H9 (cell line): ENCODE measurements around the gene OR5M11. TPM values are rescaled to one million over a fixed set of nuclear protein-coding genes. Genes with fewer than 3 reads are reported as not detected.

ENCODE experiments used
- DNase-seq: peaks from one replicate; pipeline ENCODE4 v3.0.0-alpha.2; 2017
- H2AFZ ChIP-seq: one replicate; pipeline ENCODE4 v1.6.1; 2013; ENCODE audit warnings: mild to moderate bottlenecking, low read length, control low read depth, moderate library complexity
- H2AK5ac ChIP-seq: 2 replicates; pipeline ENCODE4 v1.6.1; 2013; ENCODE audit warnings: low read length, control low read depth, mixed read lengths; ENCODE audit not compliant: insufficient read length
- H2BK120ac ChIP-seq: one replicate; pipeline ENCODE4 v1.6.1; 2013; ENCODE audit warnings: low read depth, mild to moderate bottlenecking, low read length, control low read depth, inconsistent platforms; ENCODE audit not compliant: poor library complexity, severe bottlenecking
- H2BK12ac ChIP-seq: 2 replicates; pipeline ENCODE4 v1.6.1; 2013; ENCODE audit warnings: low read length, control low read depth, mixed read lengths, low read depth; ENCODE audit not compliant: insufficient read length
- H2BK15ac ChIP-seq: 2 replicates; pipeline ENCODE4 v1.6.1; 2013; ENCODE audit warnings: low read depth, low read length, control low read depth
- H2BK20ac ChIP-seq: one replicate; pipeline ENCODE4 v1.6.1; 2013; ENCODE audit warnings: low read depth, mild to moderate bottlenecking, low read length, control low read depth, inconsistent platforms; ENCODE audit not compliant: poor library complexity, severe bottlenecking
- H2BK5ac ChIP-seq: 2 replicates; pipeline ENCODE4 v1.6.1; 2013; ENCODE audit warnings: low read length, control low read depth, mixed read lengths; ENCODE audit not compliant: insufficient read length
- H3K14ac ChIP-seq: 2 replicates; pipeline ENCODE4 v1.6.1; 2013; ENCODE audit warnings: low read length, control low read depth; ENCODE audit not compliant: insufficient read depth
- H3K18ac ChIP-seq: 2 replicates; pipeline ENCODE4 v1.6.1; 2013; ENCODE audit warnings: low read depth, mild to moderate bottlenecking, mixed read lengths, low read length, control low read depth; ENCODE audit not compliant: insufficient read length
- H3K23ac ChIP-seq: 2 replicates; pipeline ENCODE4 v1.6.1; 2013; ENCODE audit warnings: low read length, control low read depth, mixed read lengths, low read depth; ENCODE audit not compliant: insufficient read length
- H3K23me2 ChIP-seq: 2 replicates; pipeline ENCODE4 v1.6.1; 2013; ENCODE audit warnings: low read depth, mild to moderate bottlenecking, mixed read lengths, low read length, control low read depth; ENCODE audit not compliant: insufficient read length, poor library complexity, severe bottlenecking
- H3K27ac ChIP-seq: 2 replicates; pipeline ENCODE4 v1.5.1; 2013; ENCODE audit warnings: low read length, control low read depth, mixed read lengths, low read depth; ENCODE audit not compliant: insufficient read length
- H3K27me3 ChIP-seq: 2 replicates; pipeline ENCODE4 v1.6.1; 2013; ENCODE audit warnings: low read length, control low read depth, inconsistent platforms; ENCODE audit not compliant: insufficient read depth
- H3K4ac ChIP-seq: 2 replicates; pipeline ENCODE4 v1.6.1; 2013; ENCODE audit warnings: low read depth, mild to moderate bottlenecking, control low read depth, inconsistent platforms, low read length, moderate library complexity
- H3K4me1 ChIP-seq: 2 replicates; pipeline ENCODE4 v1.6.1; 2013; ENCODE audit warnings: low read length, control low read depth, inconsistent platforms; ENCODE audit not compliant: insufficient read depth
- H3K4me2 ChIP-seq: 2 replicates; pipeline ENCODE4 v1.6.1; 2013; ENCODE audit warnings: low read length, control low read depth, mixed read lengths; ENCODE audit not compliant: insufficient read length, insufficient read depth
- H3K56ac ChIP-seq: 2 replicates; pipeline ENCODE4 v1.6.1; 2013; ENCODE audit warnings: low read depth, mild to moderate bottlenecking, mixed read lengths, low read length, control low read depth; ENCODE audit not compliant: insufficient read length
- H3K79me1 ChIP-seq: 2 replicates; pipeline ENCODE4 v1.6.1; 2013; ENCODE audit warnings: low read depth, mild to moderate bottlenecking, moderate library complexity, low read length, control low read depth, inconsistent platforms; ENCODE audit not compliant: insufficient read depth, poor library complexity, severe bottlenecking
- H3K79me2 ChIP-seq: 2 replicates; pipeline ENCODE4 v1.6.1; 2013; ENCODE audit warnings: low read length, control low read depth, inconsistent platforms; ENCODE audit not compliant: insufficient read depth
- H3K9ac ChIP-seq: 2 replicates; pipeline ENCODE4 v1.6.1; 2013; ENCODE audit warnings: low read length, control low read depth, mixed read lengths; ENCODE audit not compliant: insufficient read length; ENCODE audit errors: extremely low read depth
- H3K9me3 ChIP-seq: one replicate; pipeline ENCODE4 v1.6.1; 2013; ENCODE audit warnings: low read depth, low read length, inconsistent platforms; ENCODE audit not compliant: control insufficient read depth
- H3T11ph ChIP-seq: one replicate; pipeline ENCODE4 v1.6.1; 2013; ENCODE audit warnings: mild to moderate bottlenecking, low read length, control low read depth, inconsistent platforms
- H4K20me1 ChIP-seq: one replicate; pipeline ENCODE4 v1.6.1; 2013; ENCODE audit not compliant: control insufficient read depth, insufficient read length, insufficient read depth
- H4K5ac ChIP-seq: 2 replicates; pipeline ENCODE4 v1.6.1; 2013; ENCODE audit warnings: low read depth, mild to moderate bottlenecking, mixed read lengths, low read length, control low read depth; ENCODE audit not compliant: insufficient read length
- H4K8ac ChIP-seq: replicated peaks from 2 replicates; pipeline ENCODE4 v1.6.1; 2013; ENCODE audit warnings: low read length, control low read depth, mixed read lengths, low read depth; ENCODE audit not compliant: insufficient read length
- H4K91ac ChIP-seq: 2 replicates; pipeline ENCODE4 v1.6.1; 2013; ENCODE audit warnings: low read depth, mild to moderate bottlenecking, moderate library complexity, mixed read lengths, low read length, control low read depth; ENCODE audit not compliant: insufficient read length
- H3K27ac Mint-ChIP-seq, 3 experiments: 2 replicates in 2 of 3; 3 replicates in 1 of 3; pipeline ENCODE4 v1.8.0; 2020 to 2021; ENCODE audit warnings: mixed read lengths in 3 of 3, mild to moderate bottlenecking in 1 of 3, moderate library complexity in 1 of 3
- H3K27me3 Mint-ChIP-seq: 2 replicates; pipeline ENCODE4 v1.8.0; 2021; ENCODE audit warnings: low read depth, mild to moderate bottlenecking, moderate library complexity, mixed read lengths
- H3K36me3 Mint-ChIP-seq, 3 experiments: 2 replicates in 2 of 3; 3 replicates in 1 of 3; pipeline ENCODE4 v1.8.0; 2020 to 2021; ENCODE audit warnings: low read depth in 3 of 3, mixed read lengths in 3 of 3; ENCODE audit not compliant: insufficient read depth in 1 of 3
- H3K4me1 Mint-ChIP-seq, 2 experiments: 2 replicates each; pipeline ENCODE4 v1.8.0; 2020; ENCODE audit warnings: mixed read lengths in 2 of 2
- H3K4me3 Mint-ChIP-seq, 2 experiments: 2 replicates in 1 of 2; 3 replicates in 1 of 2; pipeline ENCODE4 v1.8.0; 2020 to 2021; ENCODE audit warnings: mild to moderate bottlenecking in 2 of 2, mixed read lengths in 2 of 2, moderate library complexity in 1 of 2
- H3K9me3 Mint-ChIP-seq, 2 experiments: 2 replicates in 1 of 2; 3 replicates in 1 of 2; pipeline ENCODE4 v1.8.0; 2020; ENCODE audit warnings: mild to moderate bottlenecking in 2 of 2, mixed read lengths in 2 of 2, moderate library complexity in 1 of 2
- CTCF ChIP-seq: fragments of 200-600 bp; sonication (generic); conservative IDR thresholded peaks from 3 replicates; pipeline ENCODE4 v1.8.0; 2021; ENCODE audit warnings: antibody characterized with exemption, mild to moderate bottlenecking
- whole genome bisulfite sequencing: extraction: QIAGEN DNeasy Blood & Tissue Kit; methylation state at CpG from one replicate; pipeline ENCODE4 v1.1.7; 2013; ENCODE audit warnings: missing lambda C conversion rate, low lambda C conversion rate, mixed read lengths; ENCODE audit not compliant: insufficient read length; ENCODE audit errors: extremely low coverage; 5-methylcytosine and 5-hydroxymethylcytosine counted together
- total RNA-seq: library from RNA; stranded (reverse); gene quantifications from 2 replicates; pipeline ENCODE4 v1.2.1, GENCODE V29; 2021

Gene OR5M11
- total RNA-seq, 1 experiment from 2014 or later = not detected

GRCh38 chr11:56522008-56522407 lies 21.0 kb downstream of the OR5M11 start:
- Histone ChIP-seq H3K9me3 (no peaks in the 10 kb centered on the region), H2AK5ac (no peak overlapping the region)
- H3K27me3 Mint-ChIP-seq = no peaks in the 10 kb centered on the region

More at GRCh38 chr11:56522008-56522407, 21.0 kb downstream of the OR5M11 start:
- Histone ChIP-seq H3K79me1 (no peaks in the 10 kb centered on the region), H2BK120ac (no peak overlapping the region), H4K20me1 (no peaks in the 10 kb centered on the region), H2BK12ac (no peak overlapping the region), H3T11ph (no peak overlapping the region), H3K56ac (no peak overlapping the region), H3K79me2 (no peaks in the 10 kb centered on the region), H3K14ac (no peak overlapping the region), H2BK20ac (no peak overlapping the region), H3K23ac (no peak overlapping the region), H3K23me2 (no peaks in the 10 kb centered on the region), H3K27me3 (no peaks in the 10 kb centered on the region), H2BK15ac (no peak overlapping the region), H2AFZ (peak overlapping the region; percentile 32), H3K4ac (no peak overlapping the region), H3K27ac (no peak overlapping the region), H3K4me1 (no peaks in the 10 kb centered on the region), H3K9ac (no peak overlapping the region), H4K91ac (no peak overlapping the region), H2BK5ac (no peak overlapping the region), H4K5ac (no peak overlapping the region), H4K8ac (no peak overlapping the region), H3K4me2 (no peak overlapping the region), H3K18ac (no peak overlapping the region)
- no peak overlapping the region for H3K4me3 Mint-ChIP-seq
- peaks cover 0 to 6% of the 10 kb centered on the region in 2 experiments; a peak in 3 of 5 replicates for H3K9me3 Mint-ChIP-seq
- no peak for DNase-seq
- H3K36me3 Mint-ChIP-seq = no peaks in the 10 kb centered on the region
- peak; percentile 71 for TF ChIP-seq CTCF
- H3K4me1 Mint-ChIP-seq = peaks cover 0 to 2% of the 10 kb centered on the region in 2 experiments; a peak in 1 of 4 replicates
- WGBS = no CpG with 5 or more reads among the region's 5 CpGs
- H3K27ac Mint-ChIP-seq = no peak overlapping the region
